B cell (primary cell): ENCODE results near the gene WNT3A.

Experiments
- EZH2 ChIP-seq: IDR thresholded peaks from 2 replicates; pipeline ENCODE4 v1.6.1; 2012; ENCODE audit warnings: borderline replicate concordance, low read depth, mild to moderate bottlenecking, moderate library complexity, low read length; ENCODE audit not compliant: insufficient read depth, poor library complexity, severe bottlenecking
- TF ChIP-seq, protein P1 (sequence below): fragments of 200-600 bp; IDR thresholded peaks from one replicate; pipeline ENCODE4 v1.8.0; 2022; ENCODE audit warnings: antibody characterized with exemption, mild to moderate bottlenecking

DNA sequence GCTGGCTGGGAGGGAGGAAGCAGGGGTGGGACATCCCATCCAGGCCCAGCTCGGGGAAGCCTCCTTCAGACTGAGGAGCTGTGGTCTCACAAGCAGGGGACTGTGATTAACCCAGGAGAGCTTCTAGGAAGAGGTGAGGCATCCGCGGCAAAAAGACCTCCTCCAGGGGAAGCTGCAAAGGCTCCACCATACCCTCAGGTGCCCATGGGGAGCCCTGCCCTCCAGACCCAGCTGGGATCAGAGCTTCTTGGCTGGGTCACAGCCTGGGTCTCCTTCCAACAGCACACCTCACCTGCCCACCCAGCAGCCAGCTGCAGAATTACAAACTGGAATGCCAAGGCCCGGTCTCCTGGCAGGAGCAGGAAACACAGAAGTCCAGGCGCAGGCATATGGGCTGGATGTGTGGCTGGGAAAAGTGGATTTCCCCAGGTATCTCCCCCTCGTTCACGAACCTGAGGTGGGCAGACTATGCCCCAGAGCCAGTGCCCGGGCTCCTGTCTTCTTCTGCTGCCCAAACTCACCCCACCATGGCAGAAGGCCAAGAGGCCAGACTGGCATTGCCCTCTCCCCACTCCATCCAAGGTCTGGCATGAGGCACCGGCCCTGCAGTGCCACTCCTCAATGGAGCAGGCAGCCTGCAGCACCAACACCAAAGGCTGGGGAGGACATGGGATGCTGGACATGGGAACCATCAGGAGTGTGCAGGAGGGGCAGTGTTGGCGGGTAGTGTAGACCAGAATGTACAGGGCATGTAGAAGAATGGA, 60.3 kb downstream of the WNT3A start:
- TF ChIP-seq, protein P1, sequence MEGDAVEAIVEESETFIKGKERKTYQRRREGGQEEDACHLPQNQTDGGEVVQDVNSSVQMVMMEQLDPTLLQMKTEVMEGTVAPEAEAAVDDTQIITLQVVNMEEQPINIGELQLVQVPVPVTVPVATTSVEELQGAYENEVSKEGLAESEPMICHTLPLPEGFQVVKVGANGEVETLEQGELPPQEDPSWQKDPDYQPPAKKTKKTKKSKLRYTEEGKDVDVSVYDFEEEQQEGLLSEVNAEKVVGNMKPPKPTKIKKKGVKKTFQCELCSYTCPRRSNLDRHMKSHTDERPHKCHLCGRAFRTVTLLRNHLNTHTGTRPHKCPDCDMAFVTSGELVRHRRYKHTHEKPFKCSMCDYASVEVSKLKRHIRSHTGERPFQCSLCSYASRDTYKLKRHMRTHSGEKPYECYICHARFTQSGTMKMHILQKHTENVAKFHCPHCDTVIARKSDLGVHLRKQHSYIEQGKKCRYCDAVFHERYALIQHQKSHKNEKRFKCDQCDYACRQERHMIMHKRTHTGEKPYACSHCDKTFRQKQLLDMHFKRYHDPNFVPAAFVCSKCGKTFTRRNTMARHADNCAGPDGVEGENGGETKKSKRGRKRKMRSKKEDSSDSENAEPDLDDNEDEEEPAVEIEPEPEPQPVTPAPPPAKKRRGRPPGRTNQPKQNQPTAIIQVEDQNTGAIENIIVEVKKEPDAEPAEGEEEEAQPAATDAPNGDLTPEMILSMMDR, result no peak
- no peak for TF ChIP-seq EZH2
